GM12878 (cell line): ENCODE data around the gene P4HTM. TPM values are rescaled to one million over a fixed set of nuclear protein-coding genes. Genes with fewer than 3 reads are reported as not detected.

Source experiments
- ATAC-seq: fragments of 200-7000 bp; cut with Tn5 transposase; 3 replicates; pipeline ENCODE4 v1.9.1; 2020; ENCODE audit warnings: mild to moderate bottlenecking, moderate library complexity
- BruUV-seq: library from RNA; stranded (reverse); fragments of 400-500 nt; replicated peaks from 2 replicates; lab custom pipeline; 2021; lab: Mats Ljungman, UMichigan
- CTCF ChIA-PET: fragments of 300-600 bp; sonication (Branson Sonifier 250); formaldehyde crosslinking; extraction: SDS; loops from one replicate; lab custom pipeline; 2021; ENCODE audit warnings: inconsistent platforms; lab: Yijun Ruan, JAX
- POLR2A ChIA-PET: fragments of 350-600 bp; formaldehyde crosslinking; extraction: SDS; loops from one replicate; lab custom pipeline; 2021; ENCODE audit warnings: inconsistent platforms; lab: Charles Lee
- RAD21 ChIA-PET: fragments of 300-600 bp; sonication (Branson Sonifier 250); formaldehyde crosslinking; loops from one replicate; lab custom pipeline; 2023; ENCODE audit warnings: antibody characterized with exemption; ENCODE audit not compliant: unreplicated experiment; lab: Charles Lee
- SMC1A ChIA-PET: fragments of 300-600 bp; sonication (Branson Sonifier 250); formaldehyde crosslinking; loops from one replicate; lab custom pipeline; 2023; ENCODE audit not compliant: unreplicated experiment, uncharacterized antibody; lab: Charles Lee
- DNase-seq: peaks from one replicate; pipeline ENCODE4 v3.0.0-alpha.2; 2011; ENCODE audit warnings: low read depth, low spot score
- FAIRE-seq: peaks from 3 replicates; lab custom pipeline; 2011; peaks lifted over from hg19 to GRCh38; lab: Jason Lieb, UNC
- H2AFZ ChIP-seq: 2 replicates; pipeline ENCODE4 v1.6.0; 2011; ENCODE audit warnings: low read depth, low read length, control low read depth; ENCODE audit not compliant: control insufficient read depth
- H3K27ac ChIP-seq: 2 replicates; pipeline ENCODE4 v1.5.1; 2011; ENCODE audit warnings: control low read depth; ENCODE audit not compliant: control insufficient read depth, insufficient read depth
- H3K27me3 ChIP-seq, 2 experiments: replicated peaks in 1 of 2; 2 replicates each; pipeline versions ENCODE4 v1.6.0 to v1.6.1; 2011; ENCODE audit warnings: low read length in 1 of 2; ENCODE audit not compliant: control insufficient read depth in 2 of 2, insufficient read depth in 2 of 2
- H3K36me3 ChIP-seq, 2 experiments: 2 replicates each; pipeline ENCODE4 v1.5.1; 2011; ENCODE audit warnings: low read length in 1 of 2; ENCODE audit not compliant: control insufficient read depth in 2 of 2, insufficient read depth in 2 of 2
- H3K4me1 ChIP-seq: 2 replicates; pipeline ENCODE4 v1.6.1; 2011; ENCODE audit warnings: mild to moderate bottlenecking, low read length, moderate library complexity, mixed read lengths; ENCODE audit not compliant: control insufficient read depth, insufficient read depth
- H3K4me2 ChIP-seq: 2 replicates; pipeline ENCODE4 v1.6.0; 2011; ENCODE audit warnings: control low read depth; ENCODE audit not compliant: control insufficient read depth, insufficient read depth
- H3K4me3 ChIP-seq: fragments of 200-600 bp; sonication (generic); 2 replicates; pipeline ENCODE4 v1.5.1; 2016
- H3K79me2 ChIP-seq: 2 replicates; pipeline ENCODE4 v1.6.0; 2011; ENCODE audit warnings: low read length; ENCODE audit not compliant: control insufficient read depth, insufficient read depth
- H3K9ac ChIP-seq: 2 replicates; pipeline ENCODE4 v1.8.0; 2011; ENCODE audit warnings: low read length, control low read depth, mixed read lengths; ENCODE audit not compliant: control insufficient read depth, insufficient read depth
- H3K9me3 ChIP-seq: replicated peaks from 3 replicates; pipeline ENCODE4 v1.5.1; 2011; ENCODE audit warnings: mild to moderate bottlenecking, low read length; ENCODE audit not compliant: control insufficient read depth, insufficient read depth
- H4K20me1 ChIP-seq: 2 replicates; pipeline ENCODE4 v1.6.0; 2011; ENCODE audit not compliant: control insufficient read depth, insufficient read depth
- CREM ChIP-seq: IDR thresholded peaks from 2 replicates; pipeline ENCODE4 v1.6.1; 2014; ENCODE audit warnings: antibody characterized with exemption, low read depth
- EZH2 ChIP-seq: IDR thresholded peaks from 2 replicates; pipeline ENCODE4 v1.6.1; 2012; ENCODE audit warnings: low read depth, mild to moderate bottlenecking, control low read depth, inconsistent platforms, low read length, borderline replicate concordance; ENCODE audit not compliant: control insufficient read depth
- FOXK2 ChIP-seq: fragments of 450-650 bp; IDR thresholded peaks from 2 replicates; pipeline ENCODE4 v1.6.1; 2017; ENCODE audit warnings: mild to moderate bottlenecking, moderate library complexity
- IKZF1 ChIP-seq: fragments of 450-650 bp; conservative IDR thresholded peaks from 2 replicates; pipeline ENCODE4 v1.6.1; 2017; ENCODE audit warnings: antibody characterized with exemption, mild to moderate bottlenecking
- IKZF2 ChIP-seq, 2 experiments: fragments of 450-650 bp; IDR thresholded peaks; 2 replicates each; pipeline ENCODE4 v1.6.1; 2017; ENCODE audit warnings: mild to moderate bottlenecking in 2 of 2, moderate library complexity in 2 of 2
- MTA3 ChIP-seq: IDR thresholded peaks from 2 replicates; pipeline ENCODE4 v1.6.1; 2012; ENCODE audit warnings: low read length, inconsistent platforms, borderline replicate concordance
- NFIC ChIP-seq: IDR thresholded peaks from 2 replicates; pipeline ENCODE4 v1.6.1; 2012; ENCODE audit warnings: low read depth, mild to moderate bottlenecking, inconsistent platforms, low read length, moderate library complexity
- PKNOX1 ChIP-seq: fragments of 450-650 bp; IDR thresholded peaks from 2 replicates; pipeline ENCODE4 v1.6.1; 2016; ENCODE audit warnings: mild to moderate bottlenecking
- PML ChIP-seq: IDR thresholded peaks from 2 replicates; pipeline ENCODE4 v1.6.1; 2012; ENCODE audit warnings: low read length, inconsistent platforms
- POLR2AphosphoS5 ChIP-seq: IDR thresholded peaks from 2 replicates; pipeline ENCODE4 v1.6.1; 2011; ENCODE audit warnings: mild to moderate bottlenecking, low read length, inconsistent platforms
- POU2F2 ChIP-seq: IDR thresholded peaks from 3 replicates; pipeline ENCODE4 v1.6.1; 2011; ENCODE audit warnings: low read depth, mild to moderate bottlenecking, low read length, borderline replicate concordance
- RAD51 ChIP-seq: fragments of 450-650 bp; IDR thresholded peaks from 2 replicates; pipeline ENCODE4 v1.6.1; 2016; ENCODE audit warnings: moderate library complexity, mild to moderate bottlenecking, inconsistent platforms
- RCOR1 ChIP-seq: conservative IDR thresholded peaks from 2 replicates; pipeline ENCODE4 v1.6.1; 2012; ENCODE audit warnings: low read depth, low read length, improper control_type of control experiment
- RELA ChIP-seq: fragments of 450-650 bp; IDR thresholded peaks from 2 replicates; pipeline ENCODE4 v1.8.0; 2014; ENCODE audit warnings: borderline replicate concordance; ENCODE audit not compliant: partially characterized antibody
- SIN3A ChIP-seq: IDR thresholded peaks from 2 replicates; pipeline ENCODE4 v1.6.1; 2012; ENCODE audit warnings: low read depth, low read length, improper control_type of control experiment
- SMC3 ChIP-seq: IDR thresholded peaks from 2 replicates; pipeline ENCODE4 v1.6.1; 2011; ENCODE audit warnings: low read length, improper control_type of control experiment, borderline replicate concordance
- ZNF274 ChIP-seq: IDR thresholded peaks from one replicate; pipeline ENCODE4 v1.8.0; 2011; ENCODE audit not compliant: insufficient read length, insufficient read depth
- WGBS: methylation state at CpG from one replicate; pipeline ENCODE4 v1.1.6; 2016; ENCODE audit warnings: low lambda C conversion rate; ENCODE audit not compliant: insufficient replicate concordance, insufficient coverage; ENCODE audit errors: missing lambda C conversion rate; 5-methylcytosine and 5-hydroxymethylcytosine counted together
- in situ Hi-C: fragments of 300-500 bp; cut with MboI; formaldehyde crosslinking; loops from 9 replicates; pipeline ENCODE4 v1.14.3; 2018; ENCODE audit warnings: mixed read lengths
- intact Hi-C: fragments of 100-400 bp; cut with micrococcal nuclease; formaldehyde crosslinking; loops from one replicate; pipeline ENCODE4 v1.14.2; 2022; ENCODE audit not compliant: unreplicated experiment
- polyA plus RNA-seq, 11 experiments: library from polyadenylated mRNA; depleted of rRNA in 4 of 11; unstranded in 6 of 11; stranded (reverse) in 5 of 11; fragments of >200 nt; fragmentation: Nextera tagmentation in 4 of 11; fragmentation: Illumina TruSeq in 1 of 11; extraction: Ambion mirVana in 4 of 11; extraction: Trizol in 1 of 11; gene quantifications; 1 replicate in 1 of 11; 2 replicates in 10 of 11; pipeline versions ENCODE4 v1.2.1 to v1.2.3, GENCODE V29; 2011 to 2016; ENCODE audit warnings: inconsistent platforms in 2 of 11, missing spikeins in 2 of 11, low read depth in 1 of 11
- total RNA-seq, 4 experiments: library from RNA; depleted of rRNA in 3 of 4; stranded (reverse); fragments of >200 nt in 3 of 4; fragmentation: Illumina TruSeq in 1 of 4; extraction: Trizol in 1 of 4; gene quantifications; 2 replicates each; pipeline versions ENCODE4 v1.2.1 to v1.2.3, GENCODE V29; 2013 to 2021
- TF ChIP-seq, protein P1 (sequence below): fragments of 450-650 bp; formaldehyde crosslinking; IDR thresholded peaks from 2 replicates; pipeline ENCODE4 v1.5.0; 2022; ENCODE audit warnings: mild to moderate bottlenecking, missing genetic modification characterization

The P4HTM gene
- total and polyA plus RNA-seq, 10 of the 15 experiments (the other 5 are each of a cell fraction or from before 2014, with no cell fraction given): 0.76 to 28.8 (median 22.9) TPM

- TF ChIP-seq PKNOX1 (no peak), CREM (no peak), POLR2AphosphoS5 (no peak), RAD51 (no peak), NFIC (no peak), ZNF274 (no peak), POU2F2 (no peak), EZH2 (no peak), FOXK2 (no peak)
These were observed 40.0 kb upstream of the P4HTM start (continued) for GRCh38 chr3:48950051-48950450.

GRCh38 chr3:48951764-48952163 lies 38.3 kb upstream of the P4HTM start:
- WGBS: 83% methylated on average over 4 of the region's 4 CpGs
- no peak for FAIRE-seq
- no TSS peak for BruUV-seq
- DNase-seq: no peak
- no peaks in the 10 kb centered on the region for H4K20me1 ChIP-seq
- ChIA-PET POLR2A (interaction anchor here (0.9 kb wide), 1 partner anchor 235 kb away, joined by 3 read pairs; the partner anchor contains the start of gene IP6K2), SMC1A (interaction anchor here (0.7 to 2.1 kb wide), 16 partner anchors 17 to 235 kb away, joined by 3 to 11 read pairs (median 4); partner anchors contain the start of genes ARIH2 and IP6K2), RAD21 (interaction anchor here (0.6 to 3.2 kb wide), 10 partner anchors 13 to 551 kb away, joined by 3 to 18 read pairs (median 4); partner anchors contain the start of gene SLC25A20), CTCF (interaction anchor here (0.8 to 4.6 kb wide), 22 partner anchors 8 to 267 kb away, joined by 3 to 36 read pairs (median 4); partner anchors contain the start of genes NCKIPSD and SLC25A20)
- H3K9ac ChIP-seq: no peak overlapping the region
- no peaks in the 10 kb centered on the region for H3K27me3 ChIP-seq
- H3K4me2 ChIP-seq: no peak overlapping the region
- H3K4me1 ChIP-seq: no peaks in the 10 kb centered on the region
- H3K79me2 ChIP-seq: peaks cover 5% of the 10 kb centered on the region
- in situ Hi-C loops: no loop called here
- H3K36me3 ChIP-seq: peaks cover 0 to 5% of the 10 kb centered on the region in 2 experiments; a peak in 2 of 4 replicates
- intact Hi-C loops: loop anchor here (1.0 kb wide), 1 partner anchor 214 kb away; no protein-coding TSS in a partner anchor
- H3K4me3 ChIP-seq: no peak overlapping the region
- H3K9me3 ChIP-seq: no peaks in the 10 kb centered on the region
- H3K27ac ChIP-seq: no peak overlapping the region
- H2AFZ ChIP-seq: no peak overlapping the region
- ATAC-seq: no peak
- TF ChIP-seq IKZF1 (no peak), SIN3A (no peak), PML (no peak), SMC3 (no peak), RELA (no peak), RCOR1 (no peak), MTA3 (no peak), IKZF2 (IDR thresholded peaks at IDR 0.05) (no peak)
- TF ChIP-seq, protein P1, sequence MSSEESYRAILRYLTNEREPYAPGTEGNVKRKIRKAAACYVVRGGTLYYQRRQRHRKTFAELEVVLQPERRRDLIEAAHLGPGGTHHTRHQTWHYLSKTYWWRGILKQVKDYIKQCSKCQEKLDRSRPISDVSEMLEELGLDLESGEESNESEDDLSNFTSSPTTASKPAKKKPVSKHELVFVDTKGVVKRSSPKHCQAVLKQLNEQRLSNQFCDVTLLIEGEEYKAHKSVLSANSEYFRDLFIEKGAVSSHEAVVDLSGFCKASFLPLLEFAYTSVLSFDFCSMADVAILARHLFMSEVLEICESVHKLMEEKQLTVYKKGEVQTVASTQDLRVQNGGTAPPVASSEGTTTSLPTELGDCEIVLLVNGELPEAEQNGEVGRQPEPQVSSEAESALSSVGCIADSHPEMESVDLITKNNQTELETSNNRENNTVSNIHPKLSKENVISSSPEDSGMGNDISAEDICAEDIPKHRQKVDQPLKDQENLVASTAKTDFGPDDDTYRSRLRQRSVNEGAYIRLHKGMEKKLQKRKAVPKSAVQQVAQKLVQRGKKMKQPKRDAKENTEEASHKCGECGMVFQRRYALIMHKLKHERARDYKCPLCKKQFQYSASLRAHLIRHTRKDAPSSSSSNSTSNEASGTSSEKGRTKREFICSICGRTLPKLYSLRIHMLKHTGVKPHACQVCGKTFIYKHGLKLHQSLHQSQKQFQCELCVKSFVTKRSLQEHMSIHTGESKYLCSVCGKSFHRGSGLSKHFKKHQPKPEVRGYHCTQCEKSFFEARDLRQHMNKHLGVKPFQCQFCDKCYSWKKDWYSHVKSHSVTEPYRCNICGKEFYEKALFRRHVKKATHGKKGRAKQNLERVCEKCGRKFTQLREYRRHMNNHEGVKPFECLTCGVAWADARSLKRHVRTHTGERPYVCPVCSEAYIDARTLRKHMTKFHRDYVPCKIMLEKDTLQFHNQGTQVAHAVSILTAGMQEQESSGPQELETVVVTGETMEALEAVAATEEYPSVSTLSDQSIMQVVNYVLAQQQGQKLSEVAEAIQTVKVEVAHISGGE (CRISPR knock-in tag): no peak
